SU-DHL-6 (cell line): ENCODE results near the gene PIGT.

Source experiments
- H2AFZ ChIP-seq: fragments of 200-600 bp; sonication (generic); 2 replicates; pipeline ENCODE4 v1.6.1; 2014; ENCODE audit warnings: low read depth, mild to moderate bottlenecking, moderate library complexity, mixed read lengths, antibody characterized with exemption, low read length; ENCODE audit not compliant: severe bottlenecking
- H3F3A ChIP-seq: fragments of 200-600 bp; shearing (Covaris generic); 2 replicates; pipeline ENCODE4 v1.6.0; 2016; ENCODE audit warnings: antibody characterized with exemption, mild to moderate bottlenecking; ENCODE audit not compliant: insufficient read depth
- H3K27ac ChIP-seq: fragments of 200-600 bp; sonication (generic); 2 replicates; pipeline ENCODE4 v1.5.1; 2016; ENCODE audit warnings: low read depth, mild to moderate bottlenecking, low read length, moderate library complexity, mixed read lengths
- H3K27me3 ChIP-seq: fragments of 200-600 bp; sonication (generic), shearing (Covaris generic); 2 replicates; pipeline ENCODE4 v1.6.0; 2014; ENCODE audit warnings: mild to moderate bottlenecking, low read length
- H3K36me3 ChIP-seq: fragments of 200-600 bp; sonication (generic); 2 replicates; pipeline ENCODE4 v1.6.1; 2014; ENCODE audit warnings: mild to moderate bottlenecking, low read length, mixed read lengths
- H3K4me2 ChIP-seq: fragments of 300-600, 200-600 bp; shearing (Covaris generic), sonication (generic); 2 replicates; pipeline ENCODE4 v1.6.0; 2014; ENCODE audit warnings: low read length, low read depth, mild to moderate bottlenecking; ENCODE audit not compliant: poor library complexity, severe bottlenecking
- H3K4me3 ChIP-seq: fragments of 200-600 bp; sonication (generic); 2 replicates; pipeline ENCODE4 v1.5.1; 2014; ENCODE audit warnings: antibody characterized with exemption, low read length, mild to moderate bottlenecking, mixed read lengths; ENCODE audit not compliant: insufficient read depth, poor library complexity, severe bottlenecking
- H3K79me2 ChIP-seq: fragments of 200-600 bp; sonication (generic); 2 replicates; pipeline ENCODE4 v1.6.1; 2014; ENCODE audit warnings: mild to moderate bottlenecking, low read length, moderate library complexity; ENCODE audit not compliant: insufficient read depth
- H3K9ac ChIP-seq: fragments of 200-600 bp; sonication (generic); 2 replicates; pipeline ENCODE4 v1.7.0; 2014; ENCODE audit warnings: mild to moderate bottlenecking, low read length
- H3K9me2 ChIP-seq: fragments of 200-600 bp; sonication (generic); replicated peaks from 2 replicates; pipeline ENCODE4 v1.6.1; 2014; ENCODE audit warnings: low read length; ENCODE audit not compliant: insufficient read depth
- H3K9me3 ChIP-seq: fragments of 200-600 bp; sonication (generic); 2 replicates; pipeline ENCODE4 v1.6.1; 2014; ENCODE audit warnings: low read length, mixed read lengths; ENCODE audit not compliant: insufficient read depth
- H4K20me1 ChIP-seq: fragments of 200-600 bp; sonication (generic); 2 replicates; pipeline ENCODE4 v1.6.1; 2014; ENCODE audit warnings: low read depth, mild to moderate bottlenecking, antibody characterized with exemption, low read length, moderate library complexity, mixed read lengths
- EZH2phosphoT487 ChIP-seq: fragments of 200-600 bp; sonication (generic), shearing (Covaris generic); conservative IDR thresholded peaks from 2 replicates; pipeline ENCODE4 v1.6.1; 2018; ENCODE audit warnings: mild to moderate bottlenecking, antibody characterized with exemption, low read length, moderate library complexity, mixed read lengths
- TF ChIP-seq, protein P1 (sequence below): fragments of 200-600 bp; sonication (generic); IDR thresholded peaks from one replicate; pipeline ENCODE4 v1.5.1; 2017; ENCODE audit warnings: antibody characterized with exemption, mild to moderate bottlenecking, low read length, moderate library complexity; ENCODE audit not compliant: insufficient read depth, poor library complexity, severe bottlenecking

Gene PIGT

DNA sequence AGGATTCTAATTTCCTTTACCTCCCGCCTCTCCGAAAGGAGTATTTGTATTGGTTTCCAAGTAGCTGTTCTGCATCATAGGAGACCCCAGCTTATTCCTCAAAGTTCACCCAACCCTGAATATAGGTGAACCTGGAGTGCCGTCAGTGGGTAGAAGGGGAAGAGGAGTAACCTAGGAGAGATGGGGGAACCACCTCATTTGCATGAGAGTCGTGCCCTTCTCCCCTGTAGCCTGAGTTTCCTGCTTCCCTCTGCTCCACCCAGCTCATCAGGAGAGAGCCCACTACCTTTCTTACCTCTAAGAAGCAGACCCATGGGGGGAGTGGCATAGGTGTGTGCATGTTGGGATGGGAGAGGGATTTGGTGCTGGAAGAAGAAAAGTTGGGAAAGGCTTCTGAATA, 36.3 kb downstream of the PIGT start:
- H3K9ac ChIP-seq = no peak overlapping the region

DNA sequence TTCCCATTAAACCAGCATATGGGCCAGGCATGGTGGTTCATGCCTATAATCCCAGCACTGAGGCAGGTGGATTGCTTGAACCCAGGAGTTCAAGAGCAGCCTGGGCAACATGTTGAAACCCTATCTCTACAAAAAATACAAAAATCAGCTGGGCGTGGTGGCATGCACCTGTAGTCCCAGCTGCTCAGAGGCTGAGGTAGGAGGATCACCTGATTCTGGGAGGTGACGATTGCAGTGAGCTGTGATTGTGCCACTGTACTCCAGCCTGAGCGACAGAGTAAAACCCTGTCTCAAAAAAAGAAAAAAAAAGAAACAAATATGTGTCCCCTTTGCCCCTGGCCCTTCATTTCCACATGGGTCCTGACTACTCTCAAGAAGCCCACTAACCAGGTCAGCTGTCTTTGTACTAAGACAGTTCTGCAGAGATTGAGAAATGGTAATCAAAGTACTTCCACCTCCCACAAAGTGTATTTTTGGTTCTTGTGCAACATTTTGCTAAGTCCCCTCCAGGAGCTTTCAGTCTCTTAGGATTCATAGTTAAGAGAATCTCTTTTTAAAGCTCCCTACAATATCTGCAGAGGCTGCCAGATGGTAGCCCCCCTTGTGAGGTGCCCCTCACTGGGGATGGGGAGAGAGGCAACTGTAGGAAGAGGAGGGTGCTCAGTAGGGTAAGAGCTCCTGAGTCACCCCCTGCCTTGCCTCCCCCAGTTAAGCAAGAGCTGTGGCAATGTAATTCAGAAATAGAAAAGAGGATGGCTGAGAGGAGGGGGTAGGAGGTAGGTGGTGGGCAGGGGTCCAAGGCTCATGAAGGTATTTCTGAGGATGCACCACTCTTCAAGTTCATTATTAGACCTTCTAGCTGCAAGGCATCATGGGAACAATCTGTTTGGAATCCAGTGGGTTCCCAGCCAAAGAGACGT, 37.1 kb downstream of the PIGT start:
- no peaks in the 10 kb centered on the region for H3K9me2 ChIP-seq
- H3K9me3 ChIP-seq = no peaks in the 10 kb centered on the region
- H3K79me2 ChIP-seq = no peaks in the 10 kb centered on the region
- H3K27me3 ChIP-seq = no peaks in the 10 kb centered on the region
- H3F3A ChIP-seq = no peaks in the 10 kb centered on the region
- TF ChIP-seq EZH2phosphoT487 = no peak
- TF ChIP-seq, protein P1, sequence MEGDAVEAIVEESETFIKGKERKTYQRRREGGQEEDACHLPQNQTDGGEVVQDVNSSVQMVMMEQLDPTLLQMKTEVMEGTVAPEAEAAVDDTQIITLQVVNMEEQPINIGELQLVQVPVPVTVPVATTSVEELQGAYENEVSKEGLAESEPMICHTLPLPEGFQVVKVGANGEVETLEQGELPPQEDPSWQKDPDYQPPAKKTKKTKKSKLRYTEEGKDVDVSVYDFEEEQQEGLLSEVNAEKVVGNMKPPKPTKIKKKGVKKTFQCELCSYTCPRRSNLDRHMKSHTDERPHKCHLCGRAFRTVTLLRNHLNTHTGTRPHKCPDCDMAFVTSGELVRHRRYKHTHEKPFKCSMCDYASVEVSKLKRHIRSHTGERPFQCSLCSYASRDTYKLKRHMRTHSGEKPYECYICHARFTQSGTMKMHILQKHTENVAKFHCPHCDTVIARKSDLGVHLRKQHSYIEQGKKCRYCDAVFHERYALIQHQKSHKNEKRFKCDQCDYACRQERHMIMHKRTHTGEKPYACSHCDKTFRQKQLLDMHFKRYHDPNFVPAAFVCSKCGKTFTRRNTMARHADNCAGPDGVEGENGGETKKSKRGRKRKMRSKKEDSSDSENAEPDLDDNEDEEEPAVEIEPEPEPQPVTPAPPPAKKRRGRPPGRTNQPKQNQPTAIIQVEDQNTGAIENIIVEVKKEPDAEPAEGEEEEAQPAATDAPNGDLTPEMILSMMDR = no peak
- H3K9ac ChIP-seq = no peak overlapping the region
- no peak overlapping the region for H3K4me2 ChIP-seq
- H4K20me1 ChIP-seq = no peaks in the 10 kb centered on the region
- H3K4me3 ChIP-seq = no peak overlapping the region
- H3K36me3 ChIP-seq = no peaks in the 10 kb centered on the region
- H3K27ac ChIP-seq = no peak overlapping the region
- H2AFZ ChIP-seq = no peak overlapping the region

More for the DNA sequence above, 36.3 kb downstream of the PIGT start:
- Histone ChIP-seq H3K4me2 (no peak overlapping the region), H3K79me2 (no peaks in the 10 kb centered on the region), H4K20me1 (no peaks in the 10 kb centered on the region), H3K27me3 (no peaks in the 10 kb centered on the region), H2AFZ (no peak overlapping the region), H3K4me3 (no peak overlapping the region), H3F3A (no peaks in the 10 kb centered on the region), H3K9me3 (no peaks in the 10 kb centered on the region), H3K27ac (no peak overlapping the region), H3K9me2 (no peaks in the 10 kb centered on the region), H3K36me3 (no peaks in the 10 kb centered on the region)
- TF ChIP-seq, protein P1 = no peak
- TF ChIP-seq EZH2phosphoT487 = no peak

DNA sequence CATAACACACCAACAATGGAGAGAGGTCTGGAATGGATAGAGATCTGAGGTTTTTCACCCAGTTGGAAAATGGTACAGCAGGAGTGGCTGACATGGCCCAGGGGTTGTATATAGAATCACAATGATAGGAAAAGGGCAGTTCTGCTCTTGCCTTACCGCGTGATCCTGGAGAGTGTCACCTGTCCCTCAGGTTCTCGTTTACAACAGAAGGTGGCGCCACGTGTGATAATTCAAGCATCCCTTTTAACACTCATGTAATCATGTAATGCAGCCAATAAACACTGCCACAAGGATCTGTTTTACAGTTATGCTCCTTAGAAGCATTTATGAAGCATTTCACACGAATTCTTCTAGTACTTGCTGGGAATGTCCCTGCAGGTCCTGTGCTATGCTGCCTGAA, 40.7 kb downstream of the PIGT start:
- Histone ChIP-seq H2AFZ (no peak overlapping the region), H4K20me1 (no peaks in the 10 kb centered on the region), H3K9me2 (no peaks in the 10 kb centered on the region), H3K4me2 (no peak overlapping the region), H3K9ac (no peak overlapping the region), H3K27ac (no peak overlapping the region), H3F3A (no peaks in the 10 kb centered on the region), H3K36me3 (no peaks in the 10 kb centered on the region), H3K79me2 (no peaks in the 10 kb centered on the region), H3K27me3 (no peaks in the 10 kb centered on the region), H3K4me3 (no peak overlapping the region), H3K9me3 (no peaks in the 10 kb centered on the region)
- TF ChIP-seq, protein P1 = peak; percentile 33
- no peak for TF ChIP-seq EZH2phosphoT487
